ENCODE results near the gene SPATA31D3.
"Not testable (repeated sequence)": the region's sequence is repeated elsewhere in the genome, so short reads cannot be mapped to it uniquely, and the experiment has no call there.

Gene SPATA31D3

DNA sequence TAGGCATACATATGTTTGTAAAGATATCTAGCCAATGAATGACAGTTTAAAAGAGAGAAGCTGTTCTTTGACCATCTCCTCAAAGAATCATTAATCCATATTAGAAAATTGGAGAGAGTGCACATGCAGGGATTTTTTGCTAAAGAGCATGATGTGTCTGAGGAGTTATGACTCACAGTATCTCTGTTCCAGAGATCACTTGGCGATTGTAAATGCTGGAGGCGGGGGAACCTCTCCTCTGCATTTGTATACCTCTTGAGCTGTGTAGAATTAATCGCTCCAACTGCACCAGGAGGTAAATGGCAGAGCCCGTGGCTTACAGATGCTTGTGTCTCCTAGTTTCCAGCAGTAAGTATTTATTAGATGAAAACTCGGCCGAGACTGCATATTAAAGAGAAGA is 41.6 kb downstream of the SPATA31D3 start:
- Histone ChIP-seq H2AFZ (ENCODE audit: insufficient read depth, low read length, poor library complexity) (no peak overlapping the region), H4K8ac (ENCODE audit: low read depth, low read length) (no peak overlapping the region), H3K9me3 (ENCODE audit: insufficient read depth, low read depth, low read length) (no peaks in the 10 kb centered on the region), H2BK12ac (ENCODE audit: low read length) (no peak overlapping the region), H3K79me1 (ENCODE audit: low read length) (no peaks in the 10 kb centered on the region), H3K4me1 (ENCODE audit: control insufficient read depth in 1 of 2, insufficient read depth in 2 of 2, low read length in 2 of 2) (no peaks in the 10 kb centered on the region), H3K14ac (ENCODE audit: low read length) (no peak overlapping the region), H3K4me2 (ENCODE audit: low read length) (no peak overlapping the region), H2BK5ac (ENCODE audit: low read depth, low read length, poor library complexity) (no peak overlapping the region), H3K4me3 (ENCODE audit: low read depth, low read length) (no peak overlapping the region), H3K23ac (ENCODE audit: low read length) (no peak overlapping the region), H3K18ac (ENCODE audit: low read length) (no peak overlapping the region), H3K27ac (ENCODE audit: low read depth, low read length) (no peak overlapping the region), H3K4ac (ENCODE audit: low read depth, low read length) (no peak overlapping the region), H3K36me3 (ENCODE audit: control insufficient read depth in 1 of 2, insufficient read depth in 2 of 2, low read length in 2 of 2) (no peaks in the 10 kb centered on the region), H4K91ac (ENCODE audit: low read depth, low read length) (no peak overlapping the region), H3K27me3 (ENCODE audit: insufficient read depth, low read length) (no peaks in the 10 kb centered on the region), H2AK5ac (ENCODE audit: low read length) (no peak overlapping the region), H3K9ac (ENCODE audit: low read length) (no peak overlapping the region), H4K12ac (ENCODE audit: low read depth, low read length) (no peak overlapping the region), H2BK120ac (ENCODE audit: insufficient read depth, low read length, poor library complexity) (no peak overlapping the region), H3K79me2 (ENCODE audit: control insufficient read depth, insufficient read depth, low read length, poor library complexity) (no peaks in the 10 kb centered on the region)
- DNase-seq, result peak in 1 of 2 donors; percentile 26
- WGBS (ENCODE audit: extremely low coverage, insufficient coverage, insufficient read length), result no CpG with 5 or more reads among the region's 6 CpGs

DNA sequence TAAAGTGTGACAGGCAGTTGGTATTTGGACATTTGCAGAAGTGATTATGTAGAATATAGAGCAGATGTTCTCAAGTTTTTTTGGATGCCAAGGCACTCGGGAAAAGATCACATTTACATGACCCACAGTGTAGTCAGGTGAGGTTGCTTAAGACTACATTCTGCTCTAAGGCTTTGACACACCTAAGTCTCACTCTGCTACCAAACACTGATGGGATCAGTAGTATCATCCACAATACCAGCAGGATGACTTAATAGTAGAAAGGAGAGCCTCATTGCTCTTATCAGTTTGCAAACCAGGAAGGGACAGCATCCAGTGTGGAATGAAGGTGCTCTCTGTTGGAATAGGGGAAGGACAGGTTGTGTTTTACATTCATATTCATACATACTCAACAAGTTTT is 42.8 kb downstream of the SPATA31D3 start:
- peak; percentile 51 to 84 for DNase-seq
- Histone ChIP-seq H3K36me3 (ENCODE audit: control insufficient read depth in 1 of 2, insufficient read depth in 2 of 2, low read length in 2 of 2) (no peaks in the 10 kb centered on the region), H4K91ac (ENCODE audit: low read depth, low read length) (no peak overlapping the region), H3K27ac (ENCODE audit: low read depth, low read length) (no peak overlapping the region), H2AK5ac (ENCODE audit: low read length) (no peak overlapping the region), H3K4ac (ENCODE audit: low read depth, low read length) (no peak overlapping the region), H3K9me3 (ENCODE audit: insufficient read depth, low read depth, low read length) (peaks cover 2% of the 10 kb centered on the region), H2BK12ac (ENCODE audit: low read length) (no peak overlapping the region), H4K12ac (ENCODE audit: low read depth, low read length) (no peak overlapping the region), H3K18ac (ENCODE audit: low read length) (no peak overlapping the region), H2BK120ac (ENCODE audit: insufficient read depth, low read length, poor library complexity) (no peak overlapping the region), H3K79me2 (ENCODE audit: control insufficient read depth, insufficient read depth, low read length, poor library complexity) (no peaks in the 10 kb centered on the region), H3K4me2 (ENCODE audit: low read length) (no peak overlapping the region), H2AFZ (ENCODE audit: insufficient read depth, low read length, poor library complexity) (no peak overlapping the region), H4K8ac (ENCODE audit: low read depth, low read length) (no peak overlapping the region), H3K27me3 (ENCODE audit: insufficient read depth, low read length) (no peaks in the 10 kb centered on the region), H3K79me1 (ENCODE audit: low read length) (no peaks in the 10 kb centered on the region), H3K9ac (ENCODE audit: low read length) (no peak overlapping the region), H3K4me3 (ENCODE audit: low read depth, low read length) (no peak overlapping the region), H3K4me1 (ENCODE audit: control insufficient read depth in 1 of 2, insufficient read depth in 2 of 2, low read length in 2 of 2) (no peaks in the 10 kb centered on the region), H3K14ac (ENCODE audit: low read length) (no peak overlapping the region), H2BK5ac (ENCODE audit: low read depth, low read length, poor library complexity) (no peak overlapping the region), H3K23ac (ENCODE audit: low read length) (no peak overlapping the region)
- no CpG with 5 or more reads among the region's 1 CpG for WGBS (ENCODE audit: extremely low coverage, insufficient coverage, insufficient read length)

DNA sequence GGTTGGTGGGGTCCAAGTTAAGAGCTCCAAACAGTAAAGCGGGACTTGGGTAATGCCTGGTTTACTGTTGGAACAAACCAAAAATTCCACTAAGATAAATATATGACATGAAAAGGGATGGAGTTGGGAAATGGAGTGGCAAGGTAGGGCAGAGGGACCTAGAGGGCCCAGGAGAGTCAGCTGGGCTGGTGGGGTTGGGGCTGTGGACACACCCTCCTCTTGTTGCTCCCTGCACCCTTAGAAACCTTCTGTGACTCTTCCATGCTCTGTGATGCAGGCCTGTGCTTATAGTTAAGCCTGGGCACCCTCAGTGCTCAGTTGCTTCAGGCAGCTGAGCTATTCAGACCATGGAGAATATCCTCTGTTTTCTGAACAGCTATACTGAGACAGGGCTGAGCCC is 45.2 kb downstream of the SPATA31D3 start, which contains the start of gene SPATA31D1:
SPATA31D1 (plus strand) TSS at position 301 of the 400 bp plus-strand sequence; CDS start at position 348, 47 bp downstream.
- H4K8ac ChIP-seq (ENCODE audit: low read depth, low read length); H4K12ac ChIP-seq (ENCODE audit: low read depth, low read length); H3K9ac ChIP-seq (ENCODE audit: low read length); H3K4me1 ChIP-seq (ENCODE audit: control insufficient read depth in 1 of 2, insufficient read depth in 2 of 2, low read length in 2 of 2); H2AK5ac ChIP-seq (ENCODE audit: low read length); H3K4ac ChIP-seq (ENCODE audit: low read depth, low read length); H2BK5ac ChIP-seq (ENCODE audit: low read depth, low read length, poor library complexity); H3K9me3 ChIP-seq (ENCODE audit: insufficient read depth, low read depth, low read length); H2BK12ac ChIP-seq (ENCODE audit: low read length); H3K18ac ChIP-seq (ENCODE audit: low read length); H3K4me3 ChIP-seq (ENCODE audit: low read depth, low read length); H3K79me1 ChIP-seq (ENCODE audit: low read length); H4K91ac ChIP-seq (ENCODE audit: low read depth, low read length); H3K79me2 ChIP-seq (ENCODE audit: control insufficient read depth, insufficient read depth, low read length, poor library complexity); H3K36me3 ChIP-seq (ENCODE audit: control insufficient read depth in 1 of 2, insufficient read depth in 2 of 2, low read length in 2 of 2); H2AFZ ChIP-seq (ENCODE audit: insufficient read depth, low read length, poor library complexity); H2BK120ac ChIP-seq (ENCODE audit: insufficient read depth, low read length, poor library complexity); H3K27ac ChIP-seq (ENCODE audit: low read depth, low read length); H3K4me2 ChIP-seq (ENCODE audit: low read length); H3K14ac ChIP-seq (ENCODE audit: low read length); DNase-seq; H3K27me3 ChIP-seq (ENCODE audit: insufficient read depth, low read length); H3K23ac ChIP-seq (ENCODE audit: low read length): not testable (repeated sequence)
- WGBS (ENCODE audit: extremely low coverage, insufficient coverage, insufficient read length), result no CpG with 5 or more reads among the region's 1 CpG

GRCh38 chr9:81989700-81990099 is 46.4 kb downstream of the SPATA31D3 start:
- no peak overlapping the region for H2BK12ac ChIP-seq (ENCODE audit: low read length)
- no peak overlapping the region for H2AK5ac ChIP-seq (ENCODE audit: low read length)
- no peak for DNase-seq
- no peak overlapping the region for H2BK5ac ChIP-seq (ENCODE audit: low read depth, low read length, poor library complexity)
- no peak overlapping the region for H3K27ac ChIP-seq (ENCODE audit: low read depth, low read length)
- no peaks in the 10 kb centered on the region for H3K27me3 ChIP-seq (ENCODE audit: insufficient read depth, low read length)
- H2AFZ ChIP-seq (ENCODE audit: insufficient read depth, low read length, poor library complexity), result no peak overlapping the region
- H3K79me2 ChIP-seq (ENCODE audit: control insufficient read depth, insufficient read depth, low read length, poor library complexity), result no peaks in the 10 kb centered on the region
- H3K4me1 ChIP-seq (ENCODE audit: control insufficient read depth in 1 of 2, insufficient read depth in 2 of 2, low read length in 2 of 2), result no peaks in the 10 kb centered on the region
- no peak overlapping the region for H3K23ac ChIP-seq (ENCODE audit: low read length)
- H3K36me3 ChIP-seq (ENCODE audit: control insufficient read depth in 1 of 2, insufficient read depth in 2 of 2, low read length in 2 of 2), result no peaks in the 10 kb centered on the region
- H4K8ac ChIP-seq (ENCODE audit: low read depth, low read length), result no peak overlapping the region
- no peak overlapping the region for H3K18ac ChIP-seq (ENCODE audit: low read length)
- no peak overlapping the region for H4K91ac ChIP-seq (ENCODE audit: low read depth, low read length)
- H3K79me1 ChIP-seq (ENCODE audit: low read length), result no peaks in the 10 kb centered on the region
- H3K4ac ChIP-seq (ENCODE audit: low read depth, low read length), result no peak overlapping the region
- H3K9ac ChIP-seq (ENCODE audit: low read length), result no peak overlapping the region
- no peak overlapping the region for H2BK120ac ChIP-seq (ENCODE audit: insufficient read depth, low read length, poor library complexity)
- no CpG with 5 or more reads among the region's 1 CpG for WGBS (ENCODE audit: extremely low coverage, insufficient coverage, insufficient read length)
- H3K4me2 ChIP-seq (ENCODE audit: low read length), result no peak overlapping the region
- H3K14ac ChIP-seq (ENCODE audit: low read length), result no peak overlapping the region
- no peak overlapping the region for H4K12ac ChIP-seq (ENCODE audit: low read depth, low read length)
- peaks cover 2% of the 10 kb centered on the region for H3K9me3 ChIP-seq (ENCODE audit: insufficient read depth, low read depth, low read length)
- no peak overlapping the region for H3K4me3 ChIP-seq (ENCODE audit: low read depth, low read length)

Measured in trophoblast cell (in vitro differentiated cells and primary cell).